Tibial artery (tissue), 4 donors: ENCODE data around the gene CRHR1.

Experiments
- DNase-seq, 2 donors: peaks; one replicate each; pipeline ENCODE4 v3.0.0-alpha.2; 2019
- H3K27ac ChIP-seq, 2 donors: fragments of 200-600 bp; sonication (generic) in 1 of 2; 1 replicate in 1 of 2; 2 replicates in 1 of 2; pipeline ENCODE4 v1.5.1; 2018 to 2019; ENCODE audit warnings: mild to moderate bottlenecking in 1 of 2
- H3K27me3 ChIP-seq, 2 donors: fragments of 200-600 bp; sonication (generic) in 1 of 2; one replicate each; pipeline versions ENCODE4 v1.5.1 to v1.6.0; 2016 to 2019
- H3K36me3 ChIP-seq, 3 donors: fragments of 200-600 bp; sonication (generic) in 2 of 3; one replicate each; pipeline ENCODE4 v1.5.1; 2016 to 2019; ENCODE audit warnings: mild to moderate bottlenecking in 2 of 3
- H3K4me1 ChIP-seq, 4 donors: fragments of 200-600 bp; sonication (generic) in 2 of 4; 1 replicate in 3 of 4; 2 replicates in 1 of 4; pipeline ENCODE4 v1.5.1; 2016 to 2019
- H3K4me3 ChIP-seq, 2 donors: fragments of 200-600 bp; sonication (generic) in 1 of 2; 1 replicate in 1 of 2; 2 replicates in 1 of 2; pipeline ENCODE4 v1.5.1; 2018 to 2019; ENCODE audit warnings: mild to moderate bottlenecking in 2 of 2
- H3K9me3 ChIP-seq, 3 donors: fragments of 200-600 bp; sonication (generic) in 1 of 3; one replicate each; pipeline ENCODE4 v1.5.1; 2016 to 2019
- intact Hi-C: fragments of 100-400 bp; cut with DNase I; formaldehyde crosslinking; loops from one replicate; pipeline ENCODE4 v1.15.0; 2023; ENCODE audit warnings: low total_unique reads
- TF ChIP-seq, protein P1 (sequence below), 2 experiments: fragments of 200-600 bp in 1 of 2; fragments of 450-650 bp in 1 of 2; IDR thresholded peaks; one replicate each; pipeline ENCODE4 v1.5.1; 2017 to 2019; ENCODE audit warnings: antibody characterized with exemption in 2 of 2, mild to moderate bottlenecking in 1 of 2, moderate library complexity in 1 of 2

The CRHR1 gene

DNA sequence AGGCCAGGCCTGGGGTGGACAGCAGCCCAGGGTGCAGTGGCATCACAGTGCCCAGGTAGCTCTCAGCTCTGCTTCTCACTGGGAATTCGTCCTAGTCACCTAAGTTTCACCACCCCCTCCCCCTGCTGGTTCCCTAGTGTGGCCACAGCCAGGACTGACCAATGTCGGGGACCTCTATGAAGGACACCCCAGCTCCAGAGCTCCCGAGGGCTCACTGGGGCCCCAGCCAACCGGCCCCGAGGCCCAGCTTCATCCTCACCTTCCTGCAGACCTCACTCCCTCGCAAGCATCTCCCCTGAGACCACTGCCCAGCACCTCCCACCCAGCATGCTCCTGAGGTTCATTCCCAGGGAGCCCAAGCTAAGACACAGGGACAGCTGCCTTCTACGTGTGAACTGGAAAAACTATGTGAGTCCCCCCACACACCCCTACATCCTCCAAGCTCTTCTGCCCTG lies 65.4 kb downstream of the CRHR1 start:
- TF ChIP-seq, protein P1, sequence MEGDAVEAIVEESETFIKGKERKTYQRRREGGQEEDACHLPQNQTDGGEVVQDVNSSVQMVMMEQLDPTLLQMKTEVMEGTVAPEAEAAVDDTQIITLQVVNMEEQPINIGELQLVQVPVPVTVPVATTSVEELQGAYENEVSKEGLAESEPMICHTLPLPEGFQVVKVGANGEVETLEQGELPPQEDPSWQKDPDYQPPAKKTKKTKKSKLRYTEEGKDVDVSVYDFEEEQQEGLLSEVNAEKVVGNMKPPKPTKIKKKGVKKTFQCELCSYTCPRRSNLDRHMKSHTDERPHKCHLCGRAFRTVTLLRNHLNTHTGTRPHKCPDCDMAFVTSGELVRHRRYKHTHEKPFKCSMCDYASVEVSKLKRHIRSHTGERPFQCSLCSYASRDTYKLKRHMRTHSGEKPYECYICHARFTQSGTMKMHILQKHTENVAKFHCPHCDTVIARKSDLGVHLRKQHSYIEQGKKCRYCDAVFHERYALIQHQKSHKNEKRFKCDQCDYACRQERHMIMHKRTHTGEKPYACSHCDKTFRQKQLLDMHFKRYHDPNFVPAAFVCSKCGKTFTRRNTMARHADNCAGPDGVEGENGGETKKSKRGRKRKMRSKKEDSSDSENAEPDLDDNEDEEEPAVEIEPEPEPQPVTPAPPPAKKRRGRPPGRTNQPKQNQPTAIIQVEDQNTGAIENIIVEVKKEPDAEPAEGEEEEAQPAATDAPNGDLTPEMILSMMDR (IDR thresholded peaks at IDR 0.05), result no peak
- no peak for DNase-seq
- no peaks in the 10 kb centered on the region for H3K9me3 ChIP-seq
- H3K27me3 ChIP-seq, result peaks cover 0 to 84% of the 10 kb centered on the region in 2 donors
- intact Hi-C loops, result no loop called here
- peaks cover 0 to 2% (median 0%) of the 10 kb centered on the region in 4 donors for H3K4me1 ChIP-seq
- no peak overlapping the region for H3K4me3 ChIP-seq
- H3K27ac ChIP-seq, result no peak overlapping the region
- no peaks in the 10 kb centered on the region for H3K36me3 ChIP-seq

DNA sequence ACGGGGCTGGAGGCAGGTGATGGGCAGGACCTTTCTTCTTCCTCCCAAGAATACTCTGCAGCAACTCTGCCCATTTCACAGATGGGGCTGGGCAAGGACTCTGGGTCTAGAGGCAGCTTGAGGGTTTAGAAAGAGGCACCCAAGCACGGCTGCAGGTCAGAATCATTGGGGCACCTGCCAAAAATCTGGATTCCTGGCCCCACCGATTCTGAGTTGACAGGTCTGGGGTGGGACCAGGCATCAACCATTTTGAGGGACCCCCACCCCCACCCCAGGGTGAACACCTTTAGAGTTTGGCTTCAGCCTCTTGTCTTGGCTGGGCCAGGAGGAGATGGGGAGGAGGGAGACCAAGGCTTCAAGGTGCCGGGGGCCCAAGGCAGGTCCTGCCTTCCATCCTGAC lies 65.9 kb downstream of the CRHR1 start:
- H3K27me3 ChIP-seq, result peaks cover 0 to 82% of the 10 kb centered on the region in 2 donors
- TF ChIP-seq, protein P1 (IDR thresholded peaks at IDR 0.05), result no peak

DNA sequence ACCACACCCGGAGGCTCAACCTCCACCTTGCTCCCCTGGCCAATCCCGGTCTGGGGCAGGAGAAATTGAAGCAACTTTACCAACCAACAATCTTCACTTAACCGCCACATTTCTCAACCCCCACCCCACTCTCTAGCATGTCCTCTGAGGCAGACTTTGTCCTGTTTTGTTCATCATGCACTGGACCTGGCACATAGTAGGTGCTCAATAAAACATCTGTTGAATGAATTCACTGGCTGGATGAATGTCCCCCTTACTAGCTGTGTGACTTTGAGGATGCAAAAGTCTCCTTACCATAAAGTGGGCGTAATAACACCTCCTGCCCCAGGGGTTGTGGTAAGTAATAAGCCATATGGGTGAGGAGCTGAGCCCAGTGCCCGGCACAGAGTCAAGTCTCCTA lies 66.3 kb downstream of the CRHR1 start:
- H3K27ac ChIP-seq, result no peak overlapping the region
- no peaks in the 10 kb centered on the region for H3K36me3 ChIP-seq
- no peak for DNase-seq
- H3K9me3 ChIP-seq, result no peaks in the 10 kb centered on the region
- H3K4me3 ChIP-seq, result no peak overlapping the region
- TF ChIP-seq, protein P1 (IDR thresholded peaks at IDR 0.05), result no peak
- intact Hi-C loops, result no loop called here
- peaks cover 0 to 2% (median 0%) of the 10 kb centered on the region in 4 donors for H3K4me1 ChIP-seq
- H3K27me3 ChIP-seq, result peaks cover 0 to 82% of the 10 kb centered on the region in 2 donors

More for the DNA sequence above, 65.9 kb downstream of the CRHR1 start:
- Histone ChIP-seq H3K4me3 (no peak overlapping the region), H3K36me3 (no peaks in the 10 kb centered on the region), H3K4me1 (peaks cover 0 to 2% (median 0%) of the 10 kb centered on the region in 4 donors), H3K9me3 (no peaks in the 10 kb centered on the region), H3K27ac (no peak overlapping the region)
- intact Hi-C loops, result no loop called here
- no peak for DNase-seq

DNA sequence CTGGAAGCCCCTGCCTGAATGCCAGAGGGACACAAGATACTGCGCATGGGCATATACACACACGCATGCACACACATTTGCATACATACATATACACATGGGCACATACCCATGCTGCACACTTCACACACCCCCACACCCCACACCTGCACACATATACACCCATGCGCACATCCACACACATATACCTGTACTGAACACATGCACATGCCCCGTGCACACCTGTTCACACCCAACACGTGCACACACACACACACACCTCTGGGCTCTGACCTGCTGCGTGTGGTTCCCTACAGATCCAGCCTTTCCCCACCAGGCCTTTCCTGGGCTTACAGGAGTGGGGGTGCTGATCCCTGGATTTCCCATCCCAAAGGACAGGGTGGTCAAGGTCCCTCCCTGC lies 66.9 kb downstream of the CRHR1 start:
- TF ChIP-seq, protein P1 (IDR thresholded peaks at IDR 0.05), result no peak

DNA sequence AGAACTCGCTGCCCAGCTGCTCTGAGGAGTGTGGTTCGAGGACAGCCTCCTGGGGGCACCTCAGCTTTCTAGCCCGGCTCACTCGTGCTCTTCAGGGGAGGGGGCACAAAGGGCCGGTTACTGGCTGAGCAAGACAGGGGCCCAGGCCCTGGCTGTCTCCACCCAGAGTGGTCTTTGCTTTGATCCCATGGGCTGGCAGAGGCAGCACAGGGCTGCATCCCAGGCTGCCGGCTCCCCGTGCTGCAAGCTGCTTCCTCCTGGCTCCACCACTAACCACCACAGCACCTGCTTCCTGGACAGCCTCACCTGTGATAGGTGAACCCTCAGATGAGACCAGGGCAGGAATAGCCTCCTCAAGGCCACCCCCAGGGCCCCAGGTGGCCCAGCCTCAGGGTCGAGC lies 67.3 kb downstream of the CRHR1 start:
- Histone ChIP-seq H3K27me3 (peaks cover 0 to 81% of the 10 kb centered on the region in 2 donors), H3K4me1 (peaks cover 0 to 2% (median 0%) of the 10 kb centered on the region in 4 donors), H3K9me3 (no peaks in the 10 kb centered on the region), H3K4me3 (no peak overlapping the region), H3K27ac (no peak overlapping the region), H3K36me3 (no peaks in the 10 kb centered on the region)
- intact Hi-C loops, result no loop called here
- TF ChIP-seq, protein P1 (IDR thresholded peaks at IDR 0.05), result no peak
- no peak for DNase-seq

More for the DNA sequence above, 66.9 kb downstream of the CRHR1 start:
- Histone ChIP-seq H3K4me3 (no peak overlapping the region), H3K4me1 (peaks cover 0 to 2% (median 0%) of the 10 kb centered on the region in 4 donors), H3K27me3 (peaks cover 0 to 84% of the 10 kb centered on the region in 2 donors), H3K27ac (no peak overlapping the region), H3K9me3 (no peaks in the 10 kb centered on the region), H3K36me3 (no peaks in the 10 kb centered on the region)
- DNase-seq, result no peak
- intact Hi-C loops, result no loop called here

DNA sequence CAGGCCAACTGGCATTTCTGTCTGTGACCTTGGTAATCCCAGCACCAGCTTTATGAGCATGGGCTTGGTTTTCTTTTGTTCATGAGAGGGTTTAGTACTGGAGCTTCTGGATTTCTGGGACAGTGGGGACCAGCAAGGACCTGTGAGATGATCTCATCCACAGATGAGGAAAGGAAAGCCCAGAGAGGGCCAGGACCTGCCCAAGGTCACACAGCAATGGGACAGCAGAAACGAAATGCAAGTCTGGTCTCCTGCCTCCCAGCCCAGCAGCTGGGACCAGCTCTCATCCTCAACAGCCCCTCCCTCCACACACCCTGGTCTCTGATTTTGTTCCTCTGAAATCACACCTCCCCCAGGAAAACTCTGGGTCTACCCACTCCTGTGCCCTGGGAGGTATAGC lies 67.8 kb downstream of the CRHR1 start:
- Histone ChIP-seq H3K27me3 (peaks cover 0 to 77% of the 10 kb centered on the region in 2 donors), H3K4me1 (peaks cover 0 to 2% (median 0%) of the 10 kb centered on the region in 4 donors), H3K4me3 (no peak overlapping the region), H3K9me3 (no peaks in the 10 kb centered on the region), H3K27ac (no peak overlapping the region), H3K36me3 (no peaks in the 10 kb centered on the region)
- no peak for DNase-seq
- intact Hi-C loops, result no loop called here
- TF ChIP-seq, protein P1 (IDR thresholded peaks at IDR 0.05), result no peak
